ENCODE data around the gene TERB1.

TERB1 gene

DNA sequence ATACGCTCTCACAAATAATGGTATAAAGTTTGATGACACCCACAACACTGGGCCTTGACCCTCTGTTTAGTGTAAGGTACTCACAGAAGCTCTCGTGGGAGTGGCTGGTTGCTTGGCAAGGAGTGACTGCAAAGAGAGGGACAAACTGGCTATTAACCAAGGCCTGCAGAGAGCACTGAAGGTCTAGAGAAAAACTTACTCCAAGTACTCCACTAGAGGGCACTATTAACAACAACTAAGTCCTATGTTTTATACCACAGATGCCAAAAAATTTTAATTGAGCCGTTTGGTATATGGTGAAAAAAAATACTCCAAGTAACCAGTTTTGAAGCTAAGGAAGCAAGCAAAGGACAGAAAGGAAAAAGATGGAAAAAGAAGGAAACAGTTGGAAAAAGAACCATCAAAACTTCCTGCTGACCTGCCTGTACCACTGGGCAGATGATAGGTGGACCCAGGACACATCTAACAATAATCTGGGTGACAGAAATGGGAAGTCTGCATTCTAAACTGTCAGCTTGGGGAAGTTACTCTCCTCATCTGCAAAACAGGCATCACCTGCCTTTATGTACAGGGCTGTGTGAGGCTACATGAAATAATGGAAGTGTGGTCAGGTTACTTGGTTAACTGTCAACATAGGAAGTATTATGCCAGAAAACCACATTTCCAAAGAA is 73.1 kb downstream of the TERB1 start:
- H2AFZ ChIP-seq (ENCODE audit: low read depth, low read length) = no peak overlapping the region
- H3K4me1 ChIP-seq (ENCODE audit: insufficient read depth, low read length) = no peaks in the 10 kb centered on the region
- H3K9me3 ChIP-seq (ENCODE audit: low read length) = no peaks in the 10 kb centered on the region
- peaks cover 92% of the 10 kb centered on the region for H3K36me3 ChIP-seq (ENCODE audit: insufficient read depth, low read length)
- H3K27me3 ChIP-seq (ENCODE audit: insufficient read depth, low read length) = no peaks in the 10 kb centered on the region
- no peak overlapping the region for H3K4me3 ChIP-seq (ENCODE audit: low read length)

GRCh38 chr16:66720766-66721165 is 80.6 kb downstream of the TERB1 start:
- H3K36me3 ChIP-seq (ENCODE audit: insufficient read depth, low read length) = peaks cover 65% of the 10 kb centered on the region
- H3K27me3 ChIP-seq (ENCODE audit: insufficient read depth, low read length) = no peaks in the 10 kb centered on the region
- no peak overlapping the region for H2AFZ ChIP-seq (ENCODE audit: low read depth, low read length)

GRCh38 chr16:66719246-66719645 is 82.1 kb downstream of the TERB1 start:
- no peak overlapping the region for H2AFZ ChIP-seq (ENCODE audit: low read depth, low read length)
- no peak overlapping the region for H3K4me3 ChIP-seq (ENCODE audit: low read length)
- no peaks in the 10 kb centered on the region for H3K9me3 ChIP-seq (ENCODE audit: low read length)
- no peaks in the 10 kb centered on the region for H3K27me3 ChIP-seq (ENCODE audit: insufficient read depth, low read length)
- peaks cover 50% of the 10 kb centered on the region for H3K36me3 ChIP-seq (ENCODE audit: insufficient read depth, low read length)
- H3K4me1 ChIP-seq (ENCODE audit: insufficient read depth, low read length) = no peaks in the 10 kb centered on the region

More at GRCh38 chr16:66720766-66721165, 80.6 kb downstream of the TERB1 start:
- Histone ChIP-seq H3K9me3 (ENCODE audit: low read length) (no peaks in the 10 kb centered on the region), H3K4me1 (ENCODE audit: insufficient read depth, low read length) (no peaks in the 10 kb centered on the region), H3K4me3 (ENCODE audit: low read length) (no peak overlapping the region)

- Histone ChIP-seq H3K27me3 (ENCODE audit: insufficient read depth, low read length) (no peaks in the 10 kb centered on the region), H3K9me3 (ENCODE audit: low read length) (no peaks in the 10 kb centered on the region), H3K4me3 (ENCODE audit: low read length) (no peak overlapping the region), H3K36me3 (ENCODE audit: insufficient read depth, low read length) (peaks cover 35% of the 10 kb centered on the region), H3K4me1 (ENCODE audit: insufficient read depth, low read length) (no peaks in the 10 kb centered on the region), H2AFZ (ENCODE audit: low read depth, low read length) (no peak overlapping the region)
Observed at GRCh38 chr16:66717776-66718175, 83.6 kb downstream of the TERB1 start.

DNA sequence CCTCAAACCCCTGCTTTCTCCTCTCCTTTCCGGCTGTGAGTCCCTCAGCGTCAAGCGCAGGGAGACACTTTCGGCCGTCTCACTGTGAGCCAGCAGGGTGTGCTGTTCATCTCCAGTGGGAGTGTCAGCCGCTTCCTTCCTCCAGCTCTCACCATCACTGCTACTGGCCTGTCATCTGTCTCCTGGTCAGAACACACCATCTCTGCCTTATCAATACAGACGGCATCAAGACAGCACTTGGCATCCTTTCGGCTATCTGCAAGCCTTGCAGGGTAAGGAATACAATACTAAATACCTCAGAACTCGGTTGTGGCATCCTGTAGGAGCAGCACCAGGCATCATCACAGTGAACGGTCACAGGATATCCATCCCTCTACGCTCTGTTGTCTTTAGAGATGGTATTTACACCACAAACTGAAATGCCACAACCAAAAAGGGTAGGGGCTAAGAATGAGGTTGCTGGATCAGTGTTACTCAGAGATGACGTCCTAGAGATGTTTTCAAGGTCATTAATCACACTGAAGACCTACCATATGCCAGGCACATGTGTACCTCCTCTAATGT is 84.2 kb downstream of the TERB1 start:
- Histone ChIP-seq H3K4me1 (ENCODE audit: insufficient read depth, low read length) (no peaks in the 10 kb centered on the region), H3K4me3 (ENCODE audit: low read length) (no peak overlapping the region), H3K36me3 (ENCODE audit: insufficient read depth, low read length) (peaks cover 30% of the 10 kb centered on the region), H2AFZ (ENCODE audit: low read depth, low read length) (no peak overlapping the region), H3K27me3 (ENCODE audit: insufficient read depth, low read length) (no peaks in the 10 kb centered on the region), H3K9me3 (ENCODE audit: low read length) (no peaks in the 10 kb centered on the region)

GRCh38 chr16:66714654-66715307 is 86.6 kb downstream of the TERB1 start:
- Histone ChIP-seq H3K27me3 (ENCODE audit: insufficient read depth, low read length) (no peaks in the 10 kb centered on the region), H3K9me3 (ENCODE audit: low read length) (no peaks in the 10 kb centered on the region), H2AFZ (ENCODE audit: low read depth, low read length) (no peak overlapping the region), H3K4me3 (ENCODE audit: low read length) (no peak overlapping the region), H3K36me3 (ENCODE audit: insufficient read depth, low read length) (peaks cover 12% of the 10 kb centered on the region), H3K4me1 (ENCODE audit: insufficient read depth, low read length) (no peaks in the 10 kb centered on the region)

DNA sequence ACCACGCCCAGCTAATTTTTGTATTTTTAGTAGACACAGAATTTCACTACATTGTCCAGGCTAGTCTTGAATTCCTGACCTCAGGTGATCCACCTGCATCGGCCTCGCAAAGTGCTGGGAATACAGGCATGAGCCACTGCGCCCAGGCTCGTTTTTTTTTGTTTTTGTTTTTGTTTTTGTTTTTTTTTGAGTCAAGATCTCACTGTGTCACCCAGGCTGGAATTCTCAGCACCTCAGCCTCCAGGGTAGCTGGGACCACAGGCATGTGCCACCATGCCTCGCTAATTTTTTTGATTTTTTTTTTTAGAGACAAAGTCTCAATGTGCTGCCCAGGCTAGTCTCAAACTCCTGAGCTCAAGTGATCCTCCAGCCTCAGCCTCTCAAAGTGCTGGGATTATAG is 87.3 kb downstream of the TERB1 start:
- Histone ChIP-seq H3K9me3 (ENCODE audit: low read length) (no peaks in the 10 kb centered on the region), H2AFZ (ENCODE audit: low read depth, low read length) (no peak overlapping the region), H3K4me3 (ENCODE audit: low read length) (no peak overlapping the region), H3K27me3 (ENCODE audit: insufficient read depth, low read length) (no peaks in the 10 kb centered on the region), H3K4me1 (ENCODE audit: insufficient read depth, low read length) (no peaks in the 10 kb centered on the region), H3K36me3 (ENCODE audit: insufficient read depth, low read length) (peaks cover 6% of the 10 kb centered on the region)

DNA sequence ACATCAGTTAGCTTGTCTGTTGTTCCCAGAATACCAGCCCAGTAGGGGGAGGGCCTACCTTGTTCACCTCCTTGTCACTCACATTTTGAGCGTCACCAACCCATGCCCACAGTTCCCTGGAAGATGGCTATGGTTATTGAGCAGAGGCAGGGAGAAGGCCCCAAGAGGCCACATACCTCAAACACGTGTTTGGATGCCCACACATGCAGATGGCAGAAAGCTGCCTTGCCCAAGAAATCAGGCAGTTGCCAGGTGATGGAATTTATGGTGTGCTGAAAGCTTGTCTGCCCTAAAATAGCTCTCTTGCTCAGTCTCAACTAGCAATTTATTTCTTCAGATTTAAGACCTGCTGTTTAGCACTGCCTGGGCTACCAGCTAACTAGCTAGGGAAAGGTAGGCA is 88.3 kb downstream of the TERB1 start:
- Histone ChIP-seq H3K36me3 (ENCODE audit: insufficient read depth, low read length) (peaks cover 2% of the 10 kb centered on the region), H3K4me1 (ENCODE audit: insufficient read depth, low read length) (no peaks in the 10 kb centered on the region), H3K27me3 (ENCODE audit: insufficient read depth, low read length) (no peaks in the 10 kb centered on the region), H2AFZ (ENCODE audit: low read depth, low read length) (no peak overlapping the region), H3K4me3 (ENCODE audit: low read length) (no peak overlapping the region), H3K9me3 (ENCODE audit: low read length) (no peaks in the 10 kb centered on the region)

DNA sequence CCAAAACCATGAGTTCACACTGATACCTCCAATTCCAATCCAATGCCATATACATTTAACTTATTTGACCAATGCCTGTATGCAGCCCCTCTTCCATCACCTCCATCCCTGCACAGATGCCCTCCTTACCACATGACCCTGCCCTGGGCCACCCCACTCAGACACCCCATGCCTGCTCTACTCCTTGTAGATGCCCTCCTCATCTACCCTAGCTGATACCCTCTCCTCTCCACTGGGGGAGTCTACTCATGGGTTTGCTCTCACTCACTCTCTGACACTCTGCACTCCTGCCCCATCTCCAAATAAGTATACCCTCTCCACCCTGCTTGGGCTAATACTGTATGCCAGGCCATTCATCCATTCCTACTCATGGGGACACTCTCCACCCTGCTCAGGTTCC is 88.9 kb downstream of the TERB1 start:
- no peaks in the 10 kb centered on the region for H3K27me3 ChIP-seq (ENCODE audit: insufficient read depth, low read length)
- H3K4me1 ChIP-seq (ENCODE audit: insufficient read depth, low read length) = peaks cover 2% of the 10 kb centered on the region
- H2AFZ ChIP-seq (ENCODE audit: low read depth, low read length) = no peak overlapping the region
- H3K9me3 ChIP-seq (ENCODE audit: low read length) = no peaks in the 10 kb centered on the region
- H3K36me3 ChIP-seq (ENCODE audit: insufficient read depth, low read length) = peaks cover 2% of the 10 kb centered on the region
- H3K4me3 ChIP-seq (ENCODE audit: low read length) = no peak overlapping the region

- H3K36me3 ChIP-seq (ENCODE audit: insufficient read depth, low read length) = no peaks in the 10 kb centered on the region
- H3K4me3 ChIP-seq (ENCODE audit: low read length) = no peak overlapping the region
- H3K9me3 ChIP-seq (ENCODE audit: low read length) = no peaks in the 10 kb centered on the region
- H3K4me1 ChIP-seq (ENCODE audit: insufficient read depth, low read length) = peaks cover 7% of the 10 kb centered on the region
- H3K27me3 ChIP-seq (ENCODE audit: insufficient read depth, low read length) = no peaks in the 10 kb centered on the region
- no peak overlapping the region for H2AFZ ChIP-seq (ENCODE audit: low read depth, low read length)
Observed at GRCh38 chr16:66711581-66711980, 89.8 kb downstream of the TERB1 start.

- no peaks in the 10 kb centered on the region for H3K36me3 ChIP-seq (ENCODE audit: insufficient read depth, low read length)
- no peak overlapping the region for H3K4me3 ChIP-seq (ENCODE audit: low read length)
- H3K4me1 ChIP-seq (ENCODE audit: insufficient read depth, low read length) = peaks cover 7% of the 10 kb centered on the region
- no peaks in the 10 kb centered on the region for H3K27me3 ChIP-seq (ENCODE audit: insufficient read depth, low read length)
- no peak overlapping the region for H2AFZ ChIP-seq (ENCODE audit: low read depth, low read length)
- no peaks in the 10 kb centered on the region for H3K9me3 ChIP-seq (ENCODE audit: low read length)
Observed at GRCh38 chr16:66706506-66706880, 94.9 kb downstream of the TERB1 start.

- Histone ChIP-seq H3K4me1 (ENCODE audit: insufficient read depth, low read length) (peaks cover 7% of the 10 kb centered on the region), H2AFZ (ENCODE audit: low read depth, low read length) (no peak overlapping the region), H3K9me3 (ENCODE audit: low read length) (no peaks in the 10 kb centered on the region), H3K36me3 (ENCODE audit: insufficient read depth, low read length) (no peaks in the 10 kb centered on the region), H3K27me3 (ENCODE audit: insufficient read depth, low read length) (no peaks in the 10 kb centered on the region), H3K4me3 (ENCODE audit: low read length) (no peak overlapping the region)
Observed at GRCh38 chr16:66705790-66706505, 95.4 kb downstream of the TERB1 start.
